DMS 273 (cell line): ENCODE results near the gene NAPA.

Experiments used
- DNase-seq: peaks from one replicate; lab custom pipeline; 2025; ENCODE audit not compliant: unreplicated experiment; lab: John Stamatoyannopoulos, UW

Gene NAPA

DNA sequence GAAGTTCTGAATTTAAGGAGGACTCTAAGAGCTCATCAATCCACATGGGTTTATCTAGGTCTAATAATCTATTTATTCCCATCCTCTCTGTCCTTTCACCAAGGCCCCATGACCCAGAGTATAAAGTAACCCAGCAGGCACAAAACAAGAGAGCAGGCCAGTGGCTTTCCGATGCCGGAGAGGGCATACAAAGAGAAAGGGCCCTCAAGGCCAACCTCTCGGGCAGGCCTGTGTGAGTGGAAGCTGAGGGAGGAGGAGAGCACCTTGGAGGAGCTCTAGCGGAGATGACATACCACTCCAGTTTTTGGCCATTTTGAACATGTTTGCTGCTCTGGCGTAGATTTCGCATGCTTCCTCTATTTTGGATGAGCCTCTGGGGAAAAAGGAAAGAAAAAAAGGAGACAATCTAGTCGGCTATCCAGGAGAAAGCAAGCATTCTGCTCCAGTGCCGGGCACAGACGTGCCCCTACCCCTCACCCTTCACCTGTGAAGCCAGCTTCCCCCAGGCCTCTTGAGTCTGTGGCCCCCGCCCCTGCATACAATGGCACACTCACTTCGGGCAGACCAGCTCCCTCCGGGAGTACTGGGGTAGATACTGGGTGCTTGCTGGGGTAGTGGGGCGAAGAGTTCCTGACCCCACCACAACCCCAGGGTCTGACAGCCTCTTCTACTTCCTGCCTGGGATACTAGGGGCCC is 11.6 kb downstream of the NAPA start:
- no peak for DNase-seq

DNA sequence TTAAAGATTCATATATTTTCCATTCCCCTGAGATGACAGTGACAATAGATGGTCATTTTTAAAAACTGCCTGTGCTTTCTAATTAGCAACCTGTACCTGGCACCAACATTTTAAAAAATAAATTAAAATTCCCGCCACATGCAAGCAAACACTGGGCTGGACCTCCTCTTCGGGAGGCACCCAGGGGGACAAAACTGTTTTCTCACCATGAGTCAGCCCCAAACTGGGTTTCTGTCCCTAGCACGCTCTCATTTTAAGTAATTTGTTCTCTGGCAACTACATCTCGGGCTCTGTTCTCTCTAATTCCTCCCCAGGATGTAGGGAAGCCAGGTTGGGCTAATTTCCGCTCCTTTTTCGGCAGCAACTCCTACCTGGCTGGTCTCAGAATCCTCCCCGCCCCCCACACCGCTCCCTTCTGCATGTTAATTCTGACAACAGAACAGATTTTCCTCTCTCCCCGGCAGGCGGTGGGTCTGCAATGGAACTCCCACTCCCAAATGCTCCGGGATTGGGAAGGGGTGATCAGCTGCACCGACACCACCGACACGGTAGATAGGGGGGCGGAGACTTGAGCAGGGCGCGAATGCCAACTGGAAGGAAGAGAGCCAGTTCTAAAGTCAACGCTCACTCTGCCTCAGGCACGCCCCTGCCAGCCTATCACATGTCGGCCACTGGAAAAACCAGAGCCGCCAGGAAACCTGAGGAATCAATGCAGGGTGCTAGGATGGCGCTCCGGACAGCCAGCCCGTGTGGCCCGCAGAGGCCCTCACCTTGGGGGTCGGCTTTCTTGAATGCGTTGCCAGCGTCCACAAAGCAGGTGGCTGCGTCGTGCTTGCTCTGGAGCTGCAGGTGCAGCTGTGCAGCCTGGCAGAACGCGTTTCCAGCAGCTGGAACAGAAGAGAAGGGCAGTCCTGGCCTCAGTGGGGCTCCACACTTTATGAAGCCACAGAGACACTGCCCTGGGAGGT is 14.7 kb downstream of the NAPA start:
- peak; percentile 78 for DNase-seq

DNA sequence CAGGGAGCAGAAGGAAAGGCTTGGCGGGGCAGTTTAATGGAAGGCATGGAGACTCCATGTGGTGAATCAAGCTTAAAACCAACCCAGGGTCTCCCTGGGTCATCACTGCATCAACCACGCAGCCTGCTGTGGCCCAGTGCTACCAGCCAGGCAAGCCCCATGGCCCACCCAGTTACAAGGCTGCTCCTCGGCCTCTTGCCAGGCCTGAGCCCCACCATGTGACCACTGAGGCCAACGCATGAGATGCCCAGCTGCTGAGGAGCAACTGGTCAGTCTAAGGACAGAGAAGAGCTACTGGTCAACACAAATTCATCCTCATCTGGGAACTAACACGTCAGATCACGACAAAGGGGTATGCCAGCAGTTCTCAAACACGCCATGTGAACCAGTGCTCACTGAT is 15.5 kb downstream of the NAPA start:
- peak; percentile 64 for DNase-seq

DNA sequence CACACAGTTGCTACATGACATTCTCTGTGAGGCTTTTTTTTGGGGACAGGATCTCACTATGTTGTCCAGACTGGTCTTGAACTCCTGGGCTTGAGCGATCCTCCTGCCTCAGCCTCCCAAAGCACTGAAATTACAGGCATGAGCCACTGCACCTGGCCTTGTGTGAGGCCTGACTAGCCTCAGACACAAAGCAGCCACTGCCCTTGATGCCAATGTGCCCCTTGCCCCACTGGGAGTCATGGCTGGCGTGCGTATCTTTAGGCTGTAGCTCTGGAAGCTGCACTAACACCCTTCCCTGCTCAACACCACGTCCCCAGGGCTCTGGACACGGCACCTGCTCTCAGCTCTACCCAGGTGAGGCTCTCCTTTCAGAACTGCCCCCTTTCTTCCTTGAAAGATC is 16.3 kb downstream of the NAPA start:
- DNase-seq = no peak

DNA sequence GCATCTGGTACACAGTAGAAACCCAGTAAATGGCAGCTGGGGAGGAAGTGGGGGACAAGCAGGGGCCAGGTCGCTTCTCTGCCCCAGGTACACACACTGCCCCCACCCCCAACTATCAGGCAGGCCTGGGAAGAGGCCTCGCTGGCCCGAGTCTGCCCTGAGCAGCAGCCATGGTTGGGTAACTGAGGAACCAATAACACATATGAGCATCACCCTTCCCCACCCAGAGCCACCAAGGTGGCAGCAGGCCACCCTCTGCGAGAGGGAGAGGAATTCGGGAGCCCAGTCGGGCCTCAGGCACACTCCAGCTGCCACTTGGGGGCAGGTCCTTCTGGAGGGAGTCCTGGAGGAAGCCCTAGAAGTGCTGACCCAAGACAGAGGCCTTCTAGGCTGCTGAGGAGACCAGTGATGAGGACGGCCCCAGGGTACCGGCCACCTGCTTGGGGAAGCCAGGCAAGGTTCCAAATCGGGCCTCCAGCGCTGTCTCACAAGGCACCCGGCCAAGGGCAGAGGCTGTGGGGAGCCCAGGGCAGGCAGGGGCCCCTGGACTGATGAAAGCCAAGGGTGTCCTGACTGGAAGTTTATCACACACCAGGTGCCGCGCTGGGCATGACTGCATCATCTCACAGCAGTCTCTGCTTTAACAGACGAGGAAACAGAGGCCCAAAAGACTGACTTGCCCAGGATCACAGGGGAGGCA is 16.9 kb downstream of the NAPA start:
- DNase-seq = peak; percentile 73

DNA sequence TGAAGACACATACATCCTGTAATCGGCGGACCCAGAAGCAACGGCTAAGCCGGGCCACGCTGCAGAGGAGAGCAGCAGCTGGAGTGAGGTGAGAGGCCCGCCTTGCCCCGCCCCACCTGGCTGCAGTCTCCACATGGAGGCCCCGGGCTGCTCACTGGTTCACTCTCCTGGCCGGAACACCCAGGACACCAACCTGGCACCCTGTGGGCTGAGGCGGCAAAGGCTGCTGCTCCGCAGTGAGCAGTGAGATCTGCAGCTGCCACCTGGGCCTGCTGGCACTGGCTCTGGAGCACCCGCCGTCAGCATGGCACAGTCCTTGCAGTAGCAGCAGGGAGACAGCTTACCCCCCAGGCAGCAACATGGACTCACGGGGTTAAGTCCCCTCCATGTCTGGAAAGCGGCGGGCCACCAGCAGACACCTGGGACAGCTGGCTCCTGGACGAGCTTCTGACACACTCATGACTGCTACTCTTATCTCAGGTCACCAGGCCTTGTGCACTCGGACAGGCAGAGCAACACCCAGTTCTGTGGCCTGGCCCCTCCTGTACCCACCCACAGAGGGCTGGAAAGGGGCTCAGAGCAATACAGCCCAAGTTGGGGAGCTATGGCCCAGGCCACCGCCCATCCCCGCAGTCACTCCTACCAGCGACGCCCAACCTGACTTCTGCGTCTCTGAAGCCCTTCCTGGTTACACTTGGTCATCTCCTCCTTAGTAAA is 17.7 kb downstream of the NAPA start:
- peak; percentile 94 for DNase-seq

DNA sequence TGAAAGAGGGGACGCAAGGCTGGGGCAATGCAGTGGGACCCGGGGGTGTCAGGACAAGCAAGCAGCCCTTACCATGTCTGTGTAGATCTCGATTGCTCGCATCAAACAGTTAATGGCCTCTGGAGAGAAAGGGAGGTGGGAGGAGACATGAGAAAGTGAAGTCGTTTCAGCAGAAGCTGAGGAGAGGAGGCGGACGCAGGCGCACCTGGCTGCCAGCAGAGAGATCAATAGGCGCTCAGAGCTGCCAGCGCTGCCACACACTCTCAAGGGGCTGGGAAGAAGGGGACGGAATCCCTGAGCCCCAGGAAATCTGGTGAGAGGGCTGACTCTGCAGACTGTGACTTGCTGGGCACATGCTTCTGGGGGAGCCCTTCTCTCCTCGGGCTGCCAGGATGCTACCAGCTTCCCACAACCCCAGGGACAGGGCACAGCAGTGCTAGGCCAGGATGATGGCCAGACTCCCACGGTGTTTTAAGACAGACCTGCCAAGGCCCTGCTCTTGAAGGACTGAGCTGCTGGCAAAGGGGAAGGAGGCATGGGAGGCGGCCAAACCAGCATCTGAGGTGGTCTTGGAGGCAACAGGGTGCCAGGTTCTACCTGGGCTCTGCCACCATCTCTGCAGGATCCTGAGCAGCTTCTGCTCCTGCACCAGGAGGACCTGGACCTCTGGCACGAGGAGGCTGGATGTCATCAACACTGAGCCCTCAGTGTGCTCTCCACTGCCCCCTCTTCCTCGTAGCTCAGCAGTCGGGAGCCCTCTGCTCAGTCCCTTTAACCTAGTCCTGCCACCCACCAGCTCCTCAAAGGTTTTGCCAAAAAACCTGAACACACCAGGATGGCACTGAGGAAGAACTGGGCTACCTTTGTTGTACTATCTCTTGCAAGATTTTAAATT is 19.1 kb downstream of the NAPA start:
- peak; percentile 66 for DNase-seq

DNA sequence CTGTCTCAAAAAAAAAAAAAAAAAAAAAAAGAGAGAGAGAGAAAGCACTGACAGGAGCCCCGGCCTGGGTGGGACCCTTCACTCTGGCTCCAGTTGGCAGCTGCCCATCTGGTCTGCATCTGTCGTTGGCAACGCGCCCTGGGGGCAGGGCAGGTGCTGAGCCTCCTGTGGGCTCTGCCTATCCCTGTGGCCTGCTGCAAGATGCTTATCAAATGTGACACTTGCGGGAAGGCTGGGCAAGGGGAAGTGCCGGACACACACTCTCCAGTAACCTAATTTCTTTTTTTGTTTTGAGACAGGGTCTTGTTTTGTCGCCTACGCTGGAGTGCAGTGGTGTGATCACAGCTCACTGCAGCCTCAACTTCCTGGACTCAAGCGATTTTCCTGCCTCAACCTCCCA is 20.1 kb downstream of the NAPA start:
- DNase-seq = peak; percentile 98

DNA sequence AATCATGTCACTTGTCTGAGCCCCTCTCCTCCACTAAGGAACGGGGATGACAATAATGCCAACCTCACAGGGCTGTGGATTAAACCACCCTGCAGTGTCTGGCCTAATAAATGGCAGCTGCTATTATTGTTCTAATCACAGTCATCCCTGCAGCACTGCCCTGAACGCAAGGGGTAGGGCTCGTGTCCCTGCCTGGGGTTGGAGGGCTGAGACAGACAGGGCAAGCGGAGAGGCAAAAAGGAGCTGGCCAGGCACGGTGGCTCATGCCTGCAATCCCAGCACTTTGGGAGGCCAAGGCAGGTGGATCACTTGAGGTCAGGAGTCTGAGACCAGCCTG is 20.7 kb downstream of the NAPA start:
- DNase-seq = peak; percentile 44

DNA sequence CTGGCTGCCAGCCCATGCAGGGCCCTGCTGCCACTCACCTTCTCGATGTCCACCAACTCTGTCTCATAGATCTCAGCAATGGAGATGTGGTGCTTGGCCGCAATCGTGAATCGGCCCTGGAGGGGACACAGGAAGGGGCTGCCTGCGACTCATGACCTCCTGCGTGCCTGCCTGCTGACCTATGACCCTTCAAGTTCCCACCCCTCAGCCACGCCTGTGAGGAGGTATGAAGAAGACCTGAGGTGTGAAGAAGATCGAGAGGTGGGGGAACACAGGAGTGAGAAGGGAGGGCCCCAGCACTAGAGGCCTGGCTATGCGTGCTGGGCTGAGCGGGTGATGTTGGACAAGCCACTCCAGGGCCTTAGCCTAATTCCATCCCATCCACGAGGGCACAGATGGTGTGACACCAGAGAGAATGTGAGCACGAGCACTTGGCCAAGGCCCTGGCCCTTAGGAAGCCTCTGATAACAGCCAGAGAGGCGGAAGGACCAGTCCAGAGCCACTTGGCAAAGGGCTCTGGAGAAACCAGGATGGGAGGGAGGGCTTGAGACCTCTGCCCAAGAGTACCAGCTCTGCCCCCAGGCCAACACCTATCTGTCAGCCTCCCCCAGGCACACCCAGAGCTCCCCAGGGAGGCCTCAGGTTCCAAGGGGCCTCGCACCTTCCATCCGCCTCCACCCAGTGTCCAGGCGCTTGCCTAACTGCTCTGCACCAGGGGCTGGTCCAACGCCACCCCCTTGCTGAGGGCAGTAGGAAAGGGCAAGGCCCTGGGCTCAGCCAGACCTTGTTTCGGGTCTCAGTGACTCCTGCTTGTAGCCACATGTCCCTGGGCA is 21.3 kb downstream of the NAPA start:
- DNase-seq = no peak

DNA sequence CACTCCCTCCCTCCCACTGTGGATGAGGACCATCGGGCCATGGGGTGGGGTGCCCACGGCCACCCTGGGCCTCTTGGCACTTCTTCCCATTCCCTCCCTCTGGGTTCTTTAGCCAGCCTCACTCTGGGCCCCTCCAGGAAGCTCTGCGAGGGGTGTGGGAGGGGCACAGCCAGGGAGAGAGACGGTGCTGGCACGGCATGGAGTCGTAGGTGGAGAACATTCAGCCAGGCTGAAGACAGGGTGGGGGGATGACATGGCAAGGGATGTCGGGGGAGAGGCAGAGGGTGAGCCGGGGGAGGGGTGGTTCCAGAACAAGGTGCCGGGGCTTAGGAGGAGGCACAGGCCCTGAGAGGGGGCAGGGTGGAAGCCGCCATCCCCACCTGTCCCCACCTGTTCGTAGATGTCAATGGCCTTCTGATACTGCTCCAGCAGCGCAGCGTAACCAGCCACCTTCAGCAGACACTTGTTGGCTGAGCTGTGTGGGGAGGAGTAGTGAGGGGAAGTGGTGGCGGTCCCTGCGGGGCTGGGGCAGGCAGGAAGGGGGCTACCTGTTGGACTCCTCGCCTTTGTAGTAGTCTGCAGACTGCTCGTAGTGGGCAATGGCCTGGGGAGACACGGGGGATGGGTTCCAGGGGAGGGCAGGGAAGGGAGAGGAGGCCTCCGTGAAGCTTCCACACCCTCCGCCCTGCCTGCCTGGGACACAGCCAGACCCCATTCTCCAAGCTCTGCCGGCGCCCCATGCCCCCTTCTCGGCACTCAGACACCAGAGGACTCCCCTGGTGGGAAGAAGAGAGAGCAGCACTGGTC is 22.1 kb downstream of the NAPA start:
- no peak for DNase-seq

DNA sequence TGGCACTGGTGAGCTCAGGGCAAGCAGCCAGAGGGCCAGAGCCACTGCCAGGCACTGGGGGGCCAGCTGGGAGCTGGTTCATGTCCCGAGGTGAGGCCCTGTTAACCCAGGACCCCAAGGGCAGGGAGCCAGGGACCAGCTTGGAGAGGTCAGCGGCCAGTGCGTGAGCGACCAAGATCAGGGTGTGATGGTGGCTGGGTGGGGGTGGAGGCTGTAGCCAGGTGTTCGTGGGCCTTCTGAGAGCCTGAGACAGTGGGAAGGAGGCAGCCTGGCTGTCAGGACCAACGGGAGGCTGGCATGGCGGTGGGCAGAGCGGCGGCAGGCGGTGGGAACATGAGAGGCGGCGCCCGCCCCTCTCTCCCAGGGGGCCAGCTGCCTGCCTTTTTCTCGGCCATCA is 22.7 kb downstream of the NAPA start:
- peak; percentile 50 for DNase-seq

DNA sequence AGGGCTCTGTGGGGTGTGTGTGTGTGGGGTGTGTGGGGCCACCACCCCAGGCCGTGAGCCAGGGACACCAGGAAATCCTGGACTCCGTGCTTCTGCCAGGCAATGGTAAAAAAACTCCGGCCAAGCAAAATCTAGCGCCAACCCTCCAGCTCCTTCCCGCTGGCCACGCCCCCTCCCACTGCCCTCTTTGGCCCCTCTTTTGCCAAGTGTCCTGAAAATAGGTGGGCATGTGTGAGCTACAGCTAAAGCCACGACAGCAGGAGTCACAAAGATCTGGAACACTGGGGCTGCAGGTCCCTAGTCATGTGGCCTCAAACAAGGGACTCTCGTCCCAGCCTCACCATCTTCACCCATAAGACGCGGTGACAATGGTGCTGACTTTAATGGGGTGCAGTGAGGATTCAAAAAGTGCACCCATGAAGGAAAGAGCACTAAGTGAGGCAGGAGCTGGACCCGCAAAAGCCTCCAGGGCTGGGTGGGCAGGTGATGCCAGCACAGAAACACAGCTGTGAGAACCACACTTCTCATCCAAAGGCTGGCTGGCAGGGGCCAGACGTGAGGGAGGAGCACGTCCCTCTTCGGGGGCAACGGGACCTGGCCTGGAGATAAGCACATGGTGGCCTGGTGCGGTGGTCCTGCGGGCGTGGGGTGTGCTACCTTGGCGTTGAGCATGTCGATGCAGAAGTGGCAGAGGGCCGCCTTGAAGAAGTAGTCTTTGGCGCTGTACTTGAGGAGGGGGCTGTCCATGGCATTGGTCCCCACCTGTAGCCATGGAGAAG is 23.3 kb downstream of the NAPA start:
- DNase-seq = no peak

DNA sequence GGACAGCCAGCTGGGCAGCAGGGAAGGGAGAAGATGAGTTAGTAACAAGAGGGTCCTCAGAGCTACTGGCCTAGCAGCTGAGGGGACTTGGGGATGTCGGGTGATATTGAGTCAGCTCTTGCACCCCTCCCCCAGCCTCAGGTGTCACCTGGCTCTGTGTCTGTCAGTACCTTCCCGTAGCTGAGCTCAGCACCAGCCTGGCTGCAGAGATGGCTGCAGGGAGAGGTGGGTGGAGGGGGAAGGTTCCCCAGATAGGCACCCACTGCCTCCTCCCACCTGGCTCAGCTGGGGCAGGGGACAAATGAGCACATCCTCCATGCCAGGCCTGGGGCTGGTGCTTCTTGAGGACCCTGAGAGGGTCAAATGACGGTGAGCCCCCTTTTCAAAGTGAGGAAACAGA is 24.0 kb downstream of the NAPA start:
- no peak for DNase-seq

DNA sequence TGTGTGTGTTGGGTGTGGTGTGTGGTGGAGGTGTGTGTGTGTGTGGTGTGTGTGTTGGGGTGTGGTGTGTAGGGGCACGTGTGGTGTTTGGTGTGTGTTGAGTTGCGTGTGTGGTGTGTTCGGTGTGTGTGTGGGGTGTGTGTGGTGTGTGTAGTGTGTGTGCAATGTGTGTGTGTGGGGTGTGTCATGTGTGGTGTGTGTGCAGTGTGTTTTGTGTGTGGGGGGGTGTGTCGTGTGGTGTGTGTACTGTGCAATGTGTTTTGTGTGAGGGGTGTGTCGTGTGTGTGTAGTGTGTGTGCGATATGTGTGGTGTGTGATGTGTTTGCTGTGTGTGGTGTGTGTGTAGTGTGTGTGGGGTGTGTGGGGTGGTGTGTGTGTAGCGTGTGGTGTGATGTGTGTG is 24.8 kb downstream of the NAPA start:
- DNase-seq = no peak

DNA sequence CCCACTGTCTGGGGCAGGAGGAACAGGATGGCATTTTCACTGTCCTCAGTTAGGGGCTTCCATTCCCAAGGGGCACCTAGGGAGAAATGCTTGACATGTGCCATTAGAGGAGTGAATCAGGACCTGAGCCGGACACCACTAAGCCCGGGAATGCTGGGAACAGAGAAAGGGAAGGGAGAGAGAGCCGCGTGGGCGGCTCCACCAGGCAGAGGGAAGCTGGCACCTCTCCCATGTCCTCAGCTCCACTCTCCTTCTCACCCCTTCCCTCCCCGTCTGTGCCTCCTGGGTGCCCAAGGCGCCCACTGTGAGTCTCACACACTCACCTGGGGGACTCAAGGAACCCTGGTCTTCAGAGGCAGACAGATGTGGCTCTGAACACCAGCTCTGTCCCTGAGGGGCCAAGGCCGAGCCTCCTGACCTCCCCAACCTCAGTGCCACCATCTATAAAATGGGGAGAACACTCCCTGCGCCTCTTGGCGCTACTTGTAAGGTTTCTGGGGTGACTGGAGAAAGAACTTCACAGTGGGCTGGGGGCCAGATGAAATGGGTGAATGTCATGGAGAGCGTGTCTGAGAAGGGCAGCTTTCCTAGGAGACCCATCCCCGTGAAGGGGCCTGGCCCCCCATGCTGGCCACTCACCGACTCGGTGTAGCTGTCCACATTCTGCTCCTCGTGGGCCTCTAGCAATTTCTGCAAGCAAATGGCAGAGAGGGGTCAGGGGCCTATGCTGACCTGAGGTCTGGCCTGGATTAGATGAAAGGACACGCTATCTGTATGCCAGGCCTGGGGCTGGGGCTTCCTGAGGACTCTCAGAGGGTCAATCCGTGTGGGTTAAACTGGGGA is 25.6 kb downstream of the NAPA start:
- DNase-seq = peak; percentile 68
